ENCODE results near the gene OR52W1. TPM values are rescaled to one million over a fixed set of nuclear protein-coding genes. Genes with fewer than 3 reads are reported as not detected.

The OR52W1 gene
- total and polyA plus RNA-seq, 10 of the 15 experiments (the other 5 are each of a cell fraction or from before 2014, with no cell fraction given) = not detected

GRCh38 chr11:6234387-6235107, 35.5 kb downstream of the OR52W1 start, which contains the start of gene FHIP1B (continued):
- TF ChIP-seq BACH1 (IDR thresholded peaks at IDR 0.05; ENCODE audit: borderline replicate concordance) (0 out of 2 replicates have a peak, but pooled peaks have one; percentile 25), YY1 (IDR thresholded peaks at IDR 0.05; ENCODE audit: low read depth, low read length) (peak; percentile 92), SRF (IDR thresholded peaks at IDR 0.05; ENCODE audit: low read depth in 2 of 2, low read length in 2 of 2) (no peak), REST (IDR thresholded peaks at IDR 0.05; ENCODE audit: low read depth, low read length) (no peak), CEBPZ (IDR thresholded peaks at IDR 0.05; ENCODE audit: low read depth, low read length) (no peak), MXI1 (IDR thresholded peaks at IDR 0.05; ENCODE audit: low read depth, low read length) (peak; percentile 89), LARP7 (IDR thresholded peaks at IDR 0.05) (no peak), JUNB (IDR thresholded peaks at IDR 0.05) (no peak), PAX5 (IDR thresholded peaks at IDR 0.05; ENCODE audit: borderline replicate concordance, low read depth, low read length) (no peak), FOS (IDR thresholded peaks at IDR 0.05; ENCODE audit: borderline replicate concordance, extremely low read depth, insufficient read length) (no peak), PAX8 (IDR thresholded peaks at IDR 0.05) (no peak), SREBF1 (IDR thresholded peaks at IDR 0.05; ENCODE audit: low read length) (no peak), ASH2L (IDR thresholded peaks at IDR 0.05; ENCODE audit: borderline replicate concordance, low read depth) (no peak), BMI1 (IDR thresholded peaks at IDR 0.05; ENCODE audit: borderline replicate concordance) (peak; percentile 72; the same call in 1 of the 2 replicates), BCLAF1 (IDR thresholded peaks at IDR 0.05) (no peak), MTA3 (IDR thresholded peaks at IDR 0.05; ENCODE audit: borderline replicate concordance, low read length) (no peak), BCL11A (IDR thresholded peaks at IDR 0.05; ENCODE audit: low read depth, low read length) (no peak), SMC3 (IDR thresholded peaks at IDR 0.05; ENCODE audit: borderline replicate concordance, low read length) (no peak), E2F4 (IDR thresholded peaks at IDR 0.05; ENCODE audit: low read depth, low read length) (peak; percentile 22; the same call in 1 of the 2 replicates), EED (IDR thresholded peaks at IDR 0.05; ENCODE audit: low read depth) (no peak), CBX5 (IDR thresholded peaks at IDR 0.05; ENCODE audit: low read depth) (no peak)

All from GM12878 (cell line).